Stimulated activated CD8-positive, alpha-beta memory T cell treated with anti-CD3 and anti-CD28 coated beads, Interleukin-12 subunit alpha, Interleukin-12 subunit beta, amount 100 ng/mL, for 1 hour (primary cell): ENCODE measurements around the gene MISP.

ENCODE experiments used
- DNase-seq: peaks from one replicate; pipeline ENCODE4 v3.0.0-alpha.2; 2020; ENCODE audit warnings: low read depth

MISP gene

DNA sequence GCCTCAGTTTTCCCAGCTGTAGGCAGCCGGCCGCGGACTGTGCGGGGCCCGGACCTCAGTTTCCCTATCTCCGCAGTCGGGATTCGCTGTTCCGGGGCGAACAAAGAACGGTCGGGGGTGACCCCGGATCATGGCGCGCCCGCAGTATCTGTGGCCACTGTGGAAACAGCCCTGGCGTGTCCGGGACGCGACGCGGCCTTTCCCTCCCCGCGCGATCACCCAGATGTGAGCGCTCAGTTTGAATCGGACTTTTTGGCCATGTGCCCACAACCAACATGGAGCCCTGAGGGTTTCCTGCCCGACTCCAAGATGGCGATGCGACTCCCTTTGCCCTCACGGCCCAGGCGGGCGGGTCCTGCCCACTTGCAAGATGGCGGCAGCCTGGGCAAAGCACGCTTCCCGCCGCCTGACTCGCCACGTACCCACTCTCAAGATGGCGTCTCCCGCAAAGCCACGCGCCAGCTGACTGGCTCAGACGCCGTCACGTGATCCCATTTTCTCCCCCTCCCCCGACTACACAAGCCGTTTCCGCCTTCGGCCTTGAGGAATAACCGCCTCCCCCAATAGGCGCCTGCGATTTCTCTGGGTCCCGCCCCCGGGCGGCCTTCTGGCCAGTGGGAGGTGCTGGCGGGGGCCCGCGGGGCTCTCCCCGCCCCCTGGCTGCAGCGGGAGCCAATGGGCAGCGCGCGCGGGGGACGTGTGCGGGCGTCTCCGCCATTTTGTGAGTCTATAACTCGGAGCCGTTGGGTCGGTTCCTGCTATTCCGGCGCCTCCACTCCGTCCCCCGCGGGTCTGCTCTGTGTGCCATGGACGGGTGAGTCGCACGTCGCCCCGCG, 46.0 kb downstream of the MISP start, which contains the start of gene PTBP1:
PTBP1 (plus strand) TSS at position 761 of the 836 bp plus-strand sequence; CDS start at position 807, 46 bp downstream.
- DNase-seq: peak; percentile 99

DNA sequence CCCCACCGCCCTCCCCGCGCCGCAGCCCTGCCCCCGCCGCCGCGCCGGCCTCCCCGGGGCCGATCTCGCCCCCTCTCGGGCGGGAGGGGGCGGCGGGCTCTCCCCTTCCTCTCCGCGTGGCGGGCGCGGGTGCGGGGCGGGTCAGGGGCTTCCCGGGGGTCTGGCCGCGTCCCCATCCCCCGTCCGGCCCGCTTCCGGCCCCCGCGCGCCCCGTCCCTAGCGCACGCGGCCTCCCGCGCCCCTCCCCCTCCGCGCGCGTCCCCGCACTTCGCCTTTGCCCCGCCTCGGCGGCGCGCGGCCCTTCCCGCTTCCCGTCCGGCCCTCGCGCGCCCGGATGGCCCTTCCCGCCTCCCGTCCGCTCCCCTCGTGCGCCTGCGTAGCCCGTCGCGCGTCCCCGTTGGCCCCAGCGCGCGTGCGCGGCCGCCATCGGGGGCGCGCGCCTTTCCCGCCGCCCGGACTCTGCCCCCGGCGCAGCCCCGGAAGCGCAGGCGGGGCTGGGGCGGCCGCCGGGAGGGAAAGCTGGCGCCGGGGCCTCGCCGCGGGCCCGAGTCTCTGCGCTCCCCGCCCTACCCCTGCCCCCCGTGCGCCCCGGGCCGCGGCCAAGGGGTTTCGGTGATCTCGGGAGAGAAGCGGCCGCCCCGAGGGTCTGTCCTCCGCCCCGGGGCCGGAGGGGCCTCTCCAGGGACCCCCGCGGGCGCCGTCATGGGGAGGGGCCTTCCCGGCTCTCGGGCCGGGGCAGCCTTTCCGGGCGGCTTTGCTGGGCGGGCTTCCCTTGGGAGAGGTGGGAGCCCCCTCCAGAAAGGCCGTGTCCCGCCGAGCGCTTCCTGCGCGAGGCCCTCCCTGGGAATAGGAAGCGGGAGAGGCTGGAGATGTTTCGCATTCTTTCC, 46.9 kb downstream of the MISP start:
- peak; percentile 76 for DNase-seq

- no peak for DNase-seq
These were observed 47.6 kb downstream of the MISP start for GRCh38 chr19:798415-799075.

- no peak for DNase-seq
These were observed 48.4 kb downstream of the MISP start for GRCh38 chr19:799076-799881.

GRCh38 chr19:800360-801029, 49.6 kb downstream of the MISP start:
- no peak for DNase-seq

- no peak for DNase-seq
These were observed 50.3 kb downstream of the MISP start for GRCh38 chr19:801030-801860.

GRCh38 chr19:801861-802497, 51.1 kb downstream of the MISP start:
- DNase-seq: no peak

GRCh38 chr19:802498-803098, 51.7 kb downstream of the MISP start:
- no peak for DNase-seq

DNA sequence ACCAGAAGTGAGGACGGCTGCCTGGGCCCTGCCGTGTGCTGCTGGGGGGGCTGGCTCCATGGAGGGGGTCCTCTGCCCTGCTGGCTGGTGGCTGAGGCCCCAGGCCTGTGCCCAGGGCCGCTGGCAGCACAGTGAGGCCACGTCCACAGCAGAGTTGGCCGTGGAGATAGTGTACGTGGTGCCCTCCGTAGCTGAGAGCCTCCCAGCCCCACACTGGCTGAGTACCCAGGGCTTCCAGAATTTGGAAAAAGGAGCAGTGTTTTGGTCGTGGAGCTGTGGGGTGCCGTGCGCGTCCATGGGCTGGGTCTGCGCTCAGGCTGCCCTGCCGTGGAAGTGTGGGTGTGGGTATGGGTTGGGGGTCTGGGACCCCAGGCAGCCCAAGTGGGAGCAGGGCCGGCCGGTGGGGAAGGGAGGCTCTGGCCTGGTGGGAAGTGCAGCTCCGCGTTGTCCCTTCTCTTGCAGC, 52.2 kb downstream of the MISP start:
- DNase-seq: no peak

DNA sequence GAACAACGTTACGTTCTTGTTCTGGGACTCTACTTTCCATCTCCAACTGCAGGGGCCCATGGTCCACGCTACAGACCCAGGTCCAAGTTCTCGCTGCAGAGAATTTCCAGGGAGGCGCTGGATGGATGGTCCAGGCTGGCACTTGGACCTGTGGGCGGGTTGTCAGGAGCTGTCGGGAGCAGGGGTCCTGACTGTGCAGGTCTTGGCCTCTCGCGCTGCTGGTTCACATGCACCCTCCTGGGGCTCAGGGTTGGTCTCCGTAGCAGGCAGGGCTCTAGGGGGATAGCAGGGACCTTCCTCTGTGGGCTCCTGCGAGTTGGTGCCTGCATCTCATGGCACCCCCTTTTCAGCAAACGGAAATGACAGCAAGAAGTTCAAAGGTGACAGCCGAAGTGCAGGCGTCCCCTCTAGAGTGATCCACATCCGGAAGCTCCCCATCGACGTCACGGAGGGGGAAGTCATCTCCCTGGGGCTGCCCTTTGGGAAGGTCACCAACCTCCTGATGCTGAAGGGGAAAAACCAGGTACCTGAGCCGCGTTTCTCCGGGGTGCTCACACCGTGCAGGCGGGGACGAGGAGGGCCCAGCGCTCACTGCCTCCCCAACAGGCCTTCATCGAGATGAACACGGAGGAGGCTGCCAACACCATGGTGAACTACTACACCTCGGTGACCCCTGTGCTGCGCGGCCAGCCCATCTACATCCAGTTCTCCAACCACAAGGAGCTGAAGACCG, 52.9 kb downstream of the MISP start:
- DNase-seq: no peak

- no peak for DNase-seq
These were observed 53.7 kb downstream of the MISP start for GRCh38 chr19:804419-805165.

- DNase-seq: no peak
These were observed 54.2 kb downstream of the MISP start for GRCh38 chr19:805166-805551.

- DNase-seq: no peak
These were observed 55.0 kb downstream of the MISP start for GRCh38 chr19:805600-806550.

- DNase-seq: no peak
These were observed 56.0 kb downstream of the MISP start for GRCh38 chr19:806815-807421.

DNA sequence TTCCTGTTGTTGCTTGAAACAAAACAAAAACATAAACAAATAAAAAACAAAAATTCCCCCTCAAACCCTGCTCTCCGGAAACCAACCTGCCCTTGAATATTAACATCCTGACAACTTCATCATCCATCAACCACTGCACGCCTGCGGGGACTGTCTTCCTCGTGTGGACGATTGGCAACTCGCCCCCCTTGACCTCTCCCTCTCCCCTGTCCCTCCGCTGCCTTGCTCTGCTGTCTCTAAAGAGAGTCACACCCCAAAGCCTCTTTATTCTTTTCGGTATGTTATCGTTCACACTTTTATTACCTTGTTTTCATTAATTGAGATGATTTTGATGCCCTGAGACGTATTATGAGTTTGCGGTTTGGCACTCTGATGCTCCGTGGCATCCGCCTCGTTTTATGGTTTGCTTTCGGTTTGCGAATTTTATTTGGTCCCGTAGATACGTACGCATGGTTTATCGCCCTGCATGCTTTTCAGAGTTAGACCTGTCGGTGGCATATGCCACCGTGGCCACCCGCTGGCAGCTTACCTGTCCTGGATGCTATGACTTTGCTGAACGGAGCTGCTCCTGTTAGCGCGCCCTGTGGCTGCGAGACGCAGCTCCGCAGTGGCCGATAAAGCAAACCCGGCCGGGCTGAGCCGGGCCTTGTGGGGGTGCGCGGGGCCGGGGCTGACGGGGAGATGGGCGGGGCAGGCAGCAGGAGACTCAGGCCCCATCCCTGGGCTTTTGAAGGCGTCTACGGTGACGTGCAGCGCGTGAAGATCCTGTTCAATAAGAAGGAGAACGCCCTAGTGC, 56.9 kb downstream of the MISP start:
- no peak for DNase-seq
